ENCODE measurements around the gene RNF208.

The RNF208 gene

GRCh38 chr9:137189297-137190295, 32.4 kb downstream of the RNF208 start:
- no peak for DNase-seq

GRCh38 chr9:137188490-137189296, 33.3 kb downstream of the RNF208 start, which contains the start of the genes ANAPC2 and SSNA1:
TSS of gene ANAPC2 (minus strand) at chr9:137188560. CDS start at chr9:137188532, 28 bp downstream.
TSS of gene SSNA1 (plus strand) at chr9:137188676. CDS start at chr9:137188727, 51 bp downstream.
- DNase-seq, result peak; percentile 88

- DNase-seq, result no peak
Measured at GRCh38 chr9:137188086-137188489, 34.0 kb downstream of the RNF208 start.

DNA sequence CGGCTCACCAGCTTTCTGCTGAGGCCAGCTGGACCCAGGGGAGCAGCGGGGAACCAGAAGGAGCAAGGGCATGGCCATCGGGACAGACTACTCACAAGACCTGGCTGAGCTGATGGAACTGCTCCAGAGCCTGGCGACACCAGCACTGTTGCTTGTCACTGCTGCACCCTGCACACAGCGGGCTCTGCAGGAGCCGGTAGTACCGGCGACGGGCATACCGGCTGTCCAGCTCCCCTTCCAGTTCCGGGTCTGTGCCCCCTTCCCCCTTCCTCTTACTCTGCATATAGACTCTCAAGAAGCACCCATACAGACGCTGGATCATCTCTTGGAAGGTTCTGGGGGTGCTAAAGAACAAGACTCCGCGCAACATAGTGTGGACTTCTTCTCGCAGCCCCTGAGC, 34.7 kb downstream of the RNF208 start:
- DNase-seq, result no peak

- DNase-seq, result no peak
Measured at GRCh38 chr9:137186385-137186784, 35.7 kb downstream of the RNF208 start.

DNA sequence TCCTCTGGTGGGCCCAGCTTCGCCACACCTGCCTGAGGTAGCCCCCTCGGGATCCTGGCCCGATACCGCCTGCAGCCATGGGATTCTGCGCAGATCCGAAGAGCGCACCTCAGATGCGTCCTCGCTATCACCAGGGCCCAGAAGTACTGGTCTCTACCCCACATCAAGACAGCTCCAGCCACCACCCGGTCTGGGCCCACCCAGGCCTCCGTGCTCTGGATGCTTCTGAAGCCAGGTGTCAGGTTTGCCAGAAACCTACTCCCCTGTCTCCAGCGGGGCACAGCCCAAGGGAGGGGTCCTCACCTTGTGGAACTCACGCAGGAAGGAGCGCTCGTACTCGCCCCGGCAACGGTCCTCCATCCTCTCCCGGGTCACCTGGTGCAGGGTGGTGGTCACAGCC, 36.1 kb downstream of the RNF208 start:
- DNase-seq, result no peak

DNA sequence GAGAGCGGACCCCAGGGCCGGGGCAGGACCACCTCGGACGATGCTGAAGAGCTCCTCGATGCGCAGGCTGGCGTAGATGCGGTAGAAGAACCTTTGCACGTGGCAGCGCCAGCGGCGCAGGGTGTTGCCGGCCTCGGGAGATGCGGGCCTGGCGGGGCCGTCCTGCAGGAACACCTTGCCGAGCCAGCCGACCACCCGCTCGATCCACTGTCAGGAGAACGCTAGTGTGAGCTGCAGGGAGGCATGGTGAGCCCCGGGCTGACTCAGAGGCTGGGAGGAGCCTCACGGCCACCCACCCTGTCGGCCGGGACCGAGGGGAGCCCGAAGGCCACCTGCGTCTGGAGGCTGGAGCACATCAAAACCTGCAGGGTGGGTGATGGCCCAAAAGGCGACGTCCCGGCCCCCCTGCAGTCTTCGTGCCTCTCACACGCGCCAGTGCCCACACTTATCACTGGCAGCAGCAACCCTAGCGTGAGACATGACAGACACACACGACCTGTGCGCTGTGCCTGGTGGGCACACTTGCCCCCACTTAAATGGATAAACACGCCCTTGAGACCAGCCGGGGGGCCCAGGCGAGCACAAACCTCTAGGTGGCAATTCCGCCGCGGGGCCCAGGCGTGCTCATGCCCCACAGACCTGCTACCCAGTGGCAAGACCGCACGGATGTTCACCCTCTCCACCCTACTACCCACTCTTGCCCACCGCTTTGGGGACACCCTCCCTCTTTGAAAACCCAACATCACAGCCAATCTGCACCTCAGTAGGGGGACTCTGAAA, 37.0 kb downstream of the RNF208 start:
- DNase-seq, result no peak

DNA sequence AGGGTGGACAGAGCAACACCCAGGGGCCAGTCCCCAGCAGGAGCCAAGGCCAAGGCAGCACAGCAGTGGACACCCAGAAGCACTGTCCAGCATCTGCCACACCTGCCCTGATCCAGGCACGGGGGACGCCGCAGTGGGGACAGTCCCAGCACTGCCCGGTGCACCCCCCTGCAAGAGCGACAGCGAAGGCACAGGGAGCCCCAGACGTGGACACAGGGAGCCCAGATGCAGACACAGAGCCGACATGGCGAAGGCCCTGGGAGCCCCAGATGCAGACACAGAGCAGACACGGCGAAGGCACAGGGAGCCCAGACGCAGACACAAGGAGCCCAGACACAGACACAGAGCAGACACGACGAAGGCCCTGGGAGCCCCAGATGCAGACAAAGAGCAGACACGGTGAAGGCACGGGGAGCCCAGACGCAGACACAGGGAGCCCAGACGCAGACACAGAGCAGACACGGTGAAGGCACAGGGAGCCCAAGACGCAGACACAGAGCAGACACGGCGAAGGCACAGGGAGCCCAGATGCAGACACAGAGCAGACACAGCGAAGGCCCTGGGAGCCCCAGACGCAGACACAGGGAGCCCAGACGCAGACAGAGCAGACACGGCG, 38.0 kb downstream of the RNF208 start:
- no peak for DNase-seq

DNA sequence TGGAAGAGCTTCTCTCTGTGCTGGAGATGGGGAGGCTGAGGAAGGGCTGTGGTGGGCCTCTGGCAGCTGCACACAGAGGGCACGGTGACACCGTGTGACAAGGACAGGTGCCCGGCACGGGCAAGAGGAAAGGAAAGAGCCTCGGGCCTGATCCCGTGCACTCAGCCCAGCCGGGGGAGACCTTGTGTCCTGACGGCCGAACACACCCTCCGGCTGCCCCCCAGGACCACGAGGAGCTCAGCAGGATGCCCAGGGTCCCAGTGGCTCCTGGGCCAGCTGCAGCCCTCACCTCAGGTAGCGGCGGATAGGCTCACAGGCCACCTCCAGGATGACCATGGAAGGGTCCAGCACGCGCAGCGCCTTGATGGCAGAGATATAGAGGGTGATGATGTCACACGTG, 39.2 kb downstream of the RNF208 start:
- DNase-seq, result no peak

- no peak for DNase-seq
Measured at GRCh38 chr9:137181680-137182079, 40.4 kb downstream of the RNF208 start.

- DNase-seq, result no peak
Measured at GRCh38 chr9:137180491-137180890, 41.5 kb downstream of the RNF208 start.

DNA sequence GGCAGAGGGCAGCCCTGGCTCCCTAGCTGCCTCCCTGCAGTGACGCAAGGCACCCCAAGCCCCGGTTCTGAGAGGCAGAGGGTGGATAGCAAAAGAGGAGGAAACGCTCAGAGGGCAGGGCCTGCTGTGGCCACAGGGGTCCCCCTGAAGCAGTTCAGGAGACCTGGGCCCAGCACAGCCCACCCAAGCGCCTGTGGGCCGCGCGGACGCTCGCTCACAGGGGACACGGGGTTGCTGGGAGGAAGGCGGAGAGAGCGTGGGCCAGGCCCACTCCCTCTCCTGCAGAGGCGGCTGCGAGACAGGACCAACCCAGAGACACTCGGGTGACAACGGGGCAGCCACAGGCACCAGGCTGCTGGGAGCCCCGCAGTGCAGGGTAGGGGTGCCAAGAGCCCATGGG, 42.3 kb downstream of the RNF208 start:
- DNase-seq, result no peak

DNA sequence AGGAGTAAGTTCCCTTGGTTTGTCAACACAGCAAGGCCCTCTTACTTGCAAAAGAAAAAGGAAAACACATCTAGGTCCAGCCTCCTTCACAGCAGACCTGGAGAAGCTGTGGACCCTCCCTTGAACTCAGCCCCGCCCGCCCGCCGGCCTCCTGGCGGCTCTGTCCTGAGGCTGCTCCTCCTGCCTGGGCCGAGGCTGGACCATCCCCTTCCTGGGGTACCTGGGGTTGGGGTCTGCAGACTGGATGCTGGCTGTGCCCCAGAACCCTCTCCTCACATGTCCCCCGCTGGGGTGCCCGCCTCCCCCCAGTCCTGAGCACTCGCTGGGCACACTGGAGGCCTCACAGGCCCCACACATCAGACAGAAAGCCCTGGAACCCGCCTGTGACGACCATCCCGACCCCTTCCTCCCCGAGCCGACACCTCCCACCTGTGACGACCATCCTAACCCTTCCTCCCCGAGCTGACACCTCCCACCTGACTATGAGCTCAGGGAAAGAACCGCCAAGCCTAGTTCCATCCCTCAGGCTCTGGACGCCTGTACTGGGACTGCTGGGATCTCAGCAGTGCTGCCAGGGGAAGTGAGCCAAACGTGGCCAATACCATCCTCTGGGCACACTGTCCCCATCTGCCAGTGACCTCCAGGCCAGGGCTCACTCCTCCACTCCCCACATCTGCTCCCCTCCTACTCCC, 43.0 kb downstream of the RNF208 start:
- no peak for DNase-seq

GRCh38 chr9:137178201-137178938, 43.7 kb downstream of the RNF208 start:
- DNase-seq, result no peak

GRCh38 chr9:137176302-137177182, 45.5 kb downstream of the RNF208 start:
- DNase-seq, result no peak

DNA sequence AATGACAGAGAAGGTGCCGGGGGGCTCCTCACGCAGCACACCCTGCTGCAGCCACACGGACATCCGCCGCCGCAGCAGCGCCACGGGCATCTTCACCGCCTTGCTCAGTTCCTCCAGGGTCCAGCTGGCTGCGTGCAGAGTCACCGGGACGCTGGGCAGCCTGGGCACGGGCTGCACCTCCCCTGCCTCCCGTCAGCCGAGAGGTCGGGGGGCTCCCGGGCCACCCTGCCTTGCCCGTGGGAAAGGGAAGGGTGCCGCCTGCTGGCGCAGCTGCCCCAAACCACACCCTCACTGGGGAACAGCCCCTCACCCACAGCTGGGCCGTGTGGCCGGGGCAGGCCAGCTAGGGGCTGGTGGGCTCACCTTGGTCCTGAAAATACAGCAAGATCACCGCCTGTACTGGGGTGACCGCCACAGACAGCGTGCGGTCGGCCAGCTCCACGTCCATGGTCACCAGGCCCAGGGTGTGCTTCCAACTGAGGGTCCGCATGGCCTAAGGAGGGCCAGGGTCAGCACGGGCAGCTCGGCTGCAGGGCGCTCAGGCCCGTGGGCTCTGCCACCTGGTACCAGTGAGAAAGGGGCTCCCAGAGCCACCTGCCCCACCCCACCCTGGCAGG, 46.6 kb downstream of the RNF208 start:
- DNase-seq, result no peak

DNA sequence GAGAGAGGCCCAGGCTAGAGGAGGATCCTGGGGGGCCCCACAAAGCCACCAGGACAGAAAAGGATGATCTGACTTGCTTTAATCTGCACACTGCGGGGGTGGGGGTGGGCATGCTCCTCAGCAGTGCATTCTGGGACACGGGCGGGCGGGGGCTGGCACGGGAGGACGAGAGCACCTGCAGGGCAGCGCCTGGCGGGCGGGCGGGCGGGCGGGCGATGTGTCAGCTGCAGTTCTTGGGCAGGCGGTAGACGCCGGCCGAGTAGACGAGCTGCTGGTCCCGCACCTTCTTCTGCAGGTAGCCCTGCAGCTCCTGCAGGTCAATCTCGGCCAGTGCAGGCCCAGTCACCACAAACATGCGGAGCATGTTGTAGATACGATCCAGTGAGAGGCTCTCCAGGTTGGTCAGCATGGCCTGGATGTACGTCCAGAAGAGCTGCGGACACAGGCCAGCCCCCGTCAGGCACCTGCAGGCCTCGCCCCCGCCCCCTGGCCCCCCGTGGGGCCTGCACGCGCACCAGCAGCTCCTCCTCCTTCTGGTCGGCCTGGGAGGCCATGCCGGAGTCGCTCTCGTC, 47.2 kb downstream of the RNF208 start:
- DNase-seq, result no peak

DNA sequence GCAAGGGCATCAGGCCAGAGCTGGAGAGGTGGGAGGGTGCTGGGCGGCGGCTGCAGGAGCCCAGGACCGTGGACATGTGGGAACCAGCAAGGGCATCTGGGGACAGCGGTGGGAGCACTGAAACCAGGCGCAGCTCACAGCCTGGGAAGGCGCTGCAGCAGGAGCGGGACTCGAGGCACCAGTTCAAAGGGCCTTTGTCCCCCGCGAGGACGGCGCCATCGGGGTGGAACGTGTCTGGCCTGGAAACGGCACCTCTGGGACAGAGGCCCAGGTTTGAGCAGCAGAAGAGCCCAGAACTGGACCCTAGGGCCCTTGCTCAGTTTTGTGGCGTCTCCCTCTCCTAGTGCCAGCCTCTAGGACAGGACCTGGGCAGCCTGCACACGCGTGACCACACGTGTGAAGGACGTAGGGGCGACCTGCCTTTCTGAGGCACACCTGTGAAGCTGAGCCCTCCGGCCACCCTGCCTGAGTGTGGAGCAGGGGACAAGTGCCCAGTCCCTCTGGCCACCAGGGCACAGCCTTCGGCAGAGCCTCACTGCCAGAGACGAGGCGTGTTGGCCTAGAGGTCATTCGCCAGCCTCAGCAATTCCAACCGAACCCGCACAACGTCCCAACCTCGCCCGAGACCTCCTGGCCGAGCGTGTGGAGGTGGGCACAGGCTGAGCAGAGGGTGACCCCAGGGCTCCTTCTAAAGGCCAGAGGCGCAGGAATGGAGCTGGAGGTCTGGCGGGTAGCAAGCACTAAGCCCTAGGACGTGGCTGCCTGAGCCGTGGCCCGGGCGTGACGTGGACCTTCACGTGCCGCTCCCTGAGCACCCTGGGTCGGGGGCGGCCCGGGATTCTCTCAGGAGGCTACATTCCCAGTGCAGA, 48.0 kb downstream of the RNF208 start:
- no peak for DNase-seq

Data from T1000 (cell line).